ENCODE results near the gene CLIC5. TPM values are rescaled to one million over a fixed set of nuclear protein-coding genes. Genes with fewer than 3 reads are reported as not detected.

CLIC5 gene
- not detected in 2 replicates for total RNA-seq

GRCh38 chr6:46015119-46015968 is at the start of gene CLIC5:
TSS of gene CLIC5 (minus strand) at chr6:46015860. CDS start at chr6:46015542, 318 bp downstream.

Other genes starting within 250 kb of the CLIC5 start
- under 0.01 and 0.16 TPM in 2 replicates for gene ENPP4, start 114.1 kb upstream of the CLIC5 start, total RNA-seq
- under 0.01 TPM in 1 of 2 replicates, not detected in the other for gene ENPP5, start 155.1 kb upstream of the CLIC5 start, total RNA-seq

All from bronchial smooth muscle cell (primary cell).